ENCODE data around the gene CASK. TPM values are rescaled to one million over a fixed set of nuclear protein-coding genes. Genes with fewer than 3 reads are reported as not detected.

The CASK gene
- total RNA-seq, 2 experiments from 2014 or later: 39.9 to 44.6 TPM

- no peak overlapping the region for H3K4me3 ChIP-seq (ENCODE audit: low read length)
- CTCF ChIA-PET: interaction anchor here (1.5 kb wide), 1 partner anchor 44 kb away, joined by 4 read pairs; no protein-coding TSS in a partner anchor
- no peaks in the 10 kb centered on the region for H3K27me3 Mint-ChIP-seq
- H3K27ac ChIP-seq (ENCODE audit: low read depth in 1 of 2, low read length in 2 of 2): no peak overlapping the region
- peak overlapping the region; percentile 5 for H3K27ac Mint-ChIP-seq
- H3K9me3 ChIP-seq (ENCODE audit: control insufficient read depth in 1 of 2, insufficient read depth in 1 of 2, low read length in 2 of 2): no peaks in the 10 kb centered on the region
- H3K36me3 ChIP-seq (ENCODE audit: insufficient read depth, low read length): peaks cover 6% of the 10 kb centered on the region
- intact Hi-C loops (cut with DNase I, micrococcal nuclease): loop anchor here in 1 of 2 experiments (10.0 kb wide), 1 partner anchor 182 kb away; no protein-coding TSS in a partner anchor
- peaks cover 9% of the 10 kb centered on the region for H3K4me1 Mint-ChIP-seq (ENCODE audit: low read depth)
- ATAC-seq (ENCODE audit: poor library complexity): peak; percentile 68
- H3K9me3 Mint-ChIP-seq: no peaks in the 10 kb centered on the region
- H3K36me3 Mint-ChIP-seq (ENCODE audit: low read depth): peaks cover 11% of the 10 kb centered on the region
- no peak overlapping the region for H3K4me3 Mint-ChIP-seq
- TF ChIP-seq CTCF (IDR thresholded peaks at IDR 0.05): no peak
- peak in 6 of 14 experiments; percentile 1 to 49 (median 21) for DNase-seq
- no peaks in the 10 kb centered on the region for H3K27me3 ChIP-seq (ENCODE audit: control insufficient read depth in 1 of 2, insufficient read depth in 2 of 2, low read length in 2 of 2)
- POLR2A ChIA-PET: no interaction called here
- H3K4me1 ChIP-seq (ENCODE audit: insufficient read depth, low read length): no peaks in the 10 kb centered on the region
Observed at GRCh38 chrX:41737065-41737464, 186.3 kb downstream of the CASK start.

- H3K4me1 ChIP-seq (ENCODE audit: insufficient read depth, low read length): no peaks in the 10 kb centered on the region
- no peak overlapping the region for H3K4me3 Mint-ChIP-seq
- H3K27me3 ChIP-seq (ENCODE audit: control insufficient read depth in 1 of 2, insufficient read depth in 2 of 2, low read length in 2 of 2): no peaks in the 10 kb centered on the region
- no peak for TF ChIP-seq CTCF (IDR thresholded peaks at IDR 0.05)
- H3K4me1 Mint-ChIP-seq (ENCODE audit: low read depth): peaks cover 9% of the 10 kb centered on the region
- no peaks in the 10 kb centered on the region for H3K27me3 Mint-ChIP-seq
- ATAC-seq (ENCODE audit: poor library complexity) (no peak), DNase-seq (peak in 4 of 14 experiments; percentile 9 to 32 (median 16))
- peaks cover 17% of the 10 kb centered on the region for H3K36me3 Mint-ChIP-seq (ENCODE audit: low read depth)
- CTCF ChIA-PET: no interaction called here
- H3K27ac Mint-ChIP-seq: no peak overlapping the region
- peaks cover 3% of the 10 kb centered on the region for H3K36me3 ChIP-seq (ENCODE audit: insufficient read depth, low read length)
- H3K4me3 ChIP-seq (ENCODE audit: low read length): no peak overlapping the region
- no peaks in the 10 kb centered on the region for H3K9me3 Mint-ChIP-seq
- intact Hi-C loops (cut with DNase I, micrococcal nuclease): loop anchor here in 1 of 2 experiments (10.0 kb wide), 1 partner anchor 180 kb away; no protein-coding TSS in a partner anchor
- no peaks in the 10 kb centered on the region for H3K9me3 ChIP-seq (ENCODE audit: control insufficient read depth in 1 of 2, insufficient read depth in 1 of 2, low read length in 2 of 2)
- H3K27ac ChIP-seq (ENCODE audit: low read depth in 1 of 2, low read length in 2 of 2): no peak overlapping the region
- POLR2A ChIA-PET: no interaction called here
Observed at GRCh38 chrX:41734530-41734929, 188.8 kb downstream of the CASK start.

GRCh38 chrX:41733939-41734338 lies 189.4 kb downstream of the CASK start:
- Mint-ChIP-seq H3K9me3 (no peaks in the 10 kb centered on the region), H3K4me3 (no peak overlapping the region), H3K27me3 (no peaks in the 10 kb centered on the region), H3K36me3 (ENCODE audit: low read depth) (peaks cover 17% of the 10 kb centered on the region), H3K27ac (no peak overlapping the region), H3K4me1 (ENCODE audit: low read depth) (peaks cover 9% of the 10 kb centered on the region)
- no peak for TF ChIP-seq CTCF (IDR thresholded peaks at IDR 0.05)
- Histone ChIP-seq H3K27me3 (ENCODE audit: control insufficient read depth in 1 of 2, insufficient read depth in 2 of 2, low read length in 2 of 2) (no peaks in the 10 kb centered on the region), H3K4me1 (ENCODE audit: insufficient read depth, low read length) (no peaks in the 10 kb centered on the region), H3K27ac (ENCODE audit: low read depth in 1 of 2, low read length in 2 of 2) (no peak overlapping the region), H3K4me3 (ENCODE audit: low read length) (no peak overlapping the region), H3K36me3 (ENCODE audit: insufficient read depth, low read length) (peaks cover 5% of the 10 kb centered on the region), H3K9me3 (ENCODE audit: control insufficient read depth in 1 of 2, insufficient read depth in 1 of 2, low read length in 2 of 2) (no peaks in the 10 kb centered on the region)
- peak in 1 of 14 experiments; percentile 38 for DNase-seq
- ATAC-seq (ENCODE audit: poor library complexity): no peak
- intact Hi-C loops (cut with DNase I, micrococcal nuclease): loop anchor here in 1 of 2 experiments (10.0 kb wide), 1 partner anchor 179 kb away; no protein-coding TSS in a partner anchor
- POLR2A ChIA-PET: no interaction called here
- CTCF ChIA-PET: no interaction called here
